Measurements from ENCODE around the gene LVRN. TPM values are rescaled to one million over a fixed set of nuclear protein-coding genes. Genes with fewer than 3 reads are reported as not detected.

Gene LVRN
- total and polyA plus RNA-seq, 2 experiments from 2014 or later = 0.31 to 0.45 TPM

GRCh38 chr5:115920171-115920725, 42.0 kb upstream of the LVRN start:
- ATAC-seq = no peak
- H3K36me3 Mint-ChIP-seq (ENCODE audit: low read depth) = no peaks in the 10 kb centered on the region
- TF ChIP-seq ETS1 (IDR thresholded peaks at IDR 0.05) (no peak), ZNF114 (CRISPR knock-in tag; IDR thresholded peaks at IDR 0.05) (no peak), REST (IDR thresholded peaks at IDR 0.05; ENCODE audit: unreplicated experiment) (no peak), EZH2phosphoT487 (IDR thresholded peaks at IDR 0.05; ENCODE audit: unreplicated experiment) (no peak), POLR2AphosphoS5 (IDR thresholded peaks at IDR 0.05; ENCODE audit: low read depth) (no peak), ZNF462 (CRISPR knock-in tag; IDR thresholded peaks at IDR 0.05) (no peak), EZH2 (IDR thresholded peaks at IDR 0.05; ENCODE audit: low read depth, unreplicated experiment) (no peak), CREB1 (CRISPR knock-in tag; IDR thresholded peaks at IDR 0.05; ENCODE audit: low read depth) (no peak), ZNF331 (CRISPR knock-in tag; IDR thresholded peaks at IDR 0.05; ENCODE audit: low read depth) (no peak), NANOG (IDR thresholded peaks at IDR 0.05; ENCODE audit: borderline replicate concordance) (no peak), JUNB (IDR thresholded peaks at IDR 0.05; ENCODE audit: unreplicated experiment) (no peak), STAT1 (IDR thresholded peaks at IDR 0.05; ENCODE audit: unreplicated experiment) (no peak)

More at GRCh38 chr5:115920171-115920725, 42.0 kb upstream of the LVRN start:
- Histone ChIP-seq H3K4me3 (no peak overlapping the region), H3K9me2 (ENCODE audit: insufficient read depth) (no peaks in the 10 kb centered on the region), H3K4me1 (ENCODE audit: insufficient read depth) (no peaks in the 10 kb centered on the region), H2AFZ (no peak overlapping the region), H3K79me2 (replicated peaks; ENCODE audit: insufficient read depth) (no peaks in the 10 kb centered on the region), H3F3A (replicated peaks; ENCODE audit: low read depth) (no peaks in the 10 kb centered on the region), H3K27ac (ENCODE audit: low read depth) (no peak overlapping the region), H3K27me3 (ENCODE audit: insufficient read depth) (no peaks in the 10 kb centered on the region), H3K4me2 (no peak overlapping the region), H4K20me1 (replicated peaks; ENCODE audit: insufficient read depth) (no peaks in the 10 kb centered on the region), H3K36me3 (ENCODE audit: insufficient read depth) (no peaks in the 10 kb centered on the region)
- H3K4me3 Mint-ChIP-seq = no peak overlapping the region
- H3K9me3 Mint-ChIP-seq = no peaks in the 10 kb centered on the region
- H3K4me1 Mint-ChIP-seq = no peaks in the 10 kb centered on the region
- no peak overlapping the region for H3K27ac Mint-ChIP-seq
- DNase-seq (ENCODE audit: low spot score) = no peak
- no peaks in the 10 kb centered on the region for H3K27me3 Mint-ChIP-seq (ENCODE audit: insufficient read depth, low read depth, poor library complexity)
